Activated gamma-delta T cell treated with Interleukin-2 at 50 U/mL for 16 hours (primary cell): Measurements from ENCODE around the gene COPS6.
"Not testable (repeated sequence)": the region's sequence is repeated elsewhere in the genome, so short reads cannot be mapped to it uniquely, and the experiment has no call there.

Experiments
- DNase-seq: peaks from one replicate; pipeline ENCODE4 v3.0.0-alpha.2; 2020

Gene COPS6

DNA sequence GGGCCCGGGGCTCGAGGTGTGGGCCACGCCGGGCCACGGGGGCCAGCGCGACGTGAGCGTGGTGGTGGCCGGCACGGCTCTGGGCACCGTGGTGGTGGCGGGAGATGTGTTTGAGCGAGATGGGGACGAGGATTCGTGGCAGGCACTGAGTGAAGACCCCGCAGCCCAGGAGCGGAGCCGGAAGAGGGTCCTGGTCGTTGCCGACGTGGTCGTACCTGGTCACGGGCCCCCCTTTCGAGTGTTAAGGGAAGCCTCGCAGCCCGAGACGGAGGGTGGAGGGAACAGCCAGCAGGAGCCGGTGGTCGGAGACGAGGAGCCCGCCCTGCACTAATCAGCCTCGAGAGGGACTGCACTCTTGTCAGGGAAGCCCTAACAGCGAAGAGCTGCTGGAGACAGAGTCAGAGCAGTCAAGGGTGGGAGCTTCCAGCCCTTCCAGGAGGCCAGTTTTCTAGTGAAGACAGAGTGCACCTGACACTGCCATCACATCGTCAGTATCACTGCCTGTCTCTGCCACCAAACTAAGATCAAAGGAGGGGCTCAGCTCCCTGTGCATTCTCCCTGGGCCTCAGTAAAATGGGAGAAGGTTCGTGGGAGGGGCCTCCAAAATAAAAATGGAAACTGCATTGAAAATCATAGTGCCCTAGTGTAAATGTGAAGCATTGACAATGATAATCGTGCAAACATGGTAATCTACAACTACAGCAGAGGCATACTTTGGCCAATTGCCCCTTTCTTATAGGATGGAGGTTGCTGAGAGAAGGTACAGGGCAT is 39.3 kb downstream of the COPS6 start:
- peak; percentile 19 for DNase-seq

DNA sequence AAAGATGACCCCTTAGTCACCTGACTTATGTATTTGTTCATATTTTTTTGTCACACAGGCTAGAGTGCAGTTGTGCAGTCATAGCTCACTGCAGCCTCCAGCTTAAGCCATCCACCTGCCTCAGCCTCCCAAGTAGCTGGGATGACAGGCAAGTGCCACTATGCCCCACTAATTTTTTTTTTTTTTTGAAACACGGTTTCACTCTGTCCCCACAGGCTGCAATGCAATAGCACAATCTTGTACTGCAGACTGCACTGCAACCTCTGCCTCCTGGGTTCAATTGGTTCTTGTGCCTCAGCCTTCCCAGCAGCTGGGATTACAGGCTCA is 39.8 kb downstream of the COPS6 start:
- no peak for DNase-seq

- not testable (repeated sequence) for DNase-seq
These were observed 41.4 kb downstream of the COPS6 start for GRCh38 chr7:100130220-100130607.

DNA sequence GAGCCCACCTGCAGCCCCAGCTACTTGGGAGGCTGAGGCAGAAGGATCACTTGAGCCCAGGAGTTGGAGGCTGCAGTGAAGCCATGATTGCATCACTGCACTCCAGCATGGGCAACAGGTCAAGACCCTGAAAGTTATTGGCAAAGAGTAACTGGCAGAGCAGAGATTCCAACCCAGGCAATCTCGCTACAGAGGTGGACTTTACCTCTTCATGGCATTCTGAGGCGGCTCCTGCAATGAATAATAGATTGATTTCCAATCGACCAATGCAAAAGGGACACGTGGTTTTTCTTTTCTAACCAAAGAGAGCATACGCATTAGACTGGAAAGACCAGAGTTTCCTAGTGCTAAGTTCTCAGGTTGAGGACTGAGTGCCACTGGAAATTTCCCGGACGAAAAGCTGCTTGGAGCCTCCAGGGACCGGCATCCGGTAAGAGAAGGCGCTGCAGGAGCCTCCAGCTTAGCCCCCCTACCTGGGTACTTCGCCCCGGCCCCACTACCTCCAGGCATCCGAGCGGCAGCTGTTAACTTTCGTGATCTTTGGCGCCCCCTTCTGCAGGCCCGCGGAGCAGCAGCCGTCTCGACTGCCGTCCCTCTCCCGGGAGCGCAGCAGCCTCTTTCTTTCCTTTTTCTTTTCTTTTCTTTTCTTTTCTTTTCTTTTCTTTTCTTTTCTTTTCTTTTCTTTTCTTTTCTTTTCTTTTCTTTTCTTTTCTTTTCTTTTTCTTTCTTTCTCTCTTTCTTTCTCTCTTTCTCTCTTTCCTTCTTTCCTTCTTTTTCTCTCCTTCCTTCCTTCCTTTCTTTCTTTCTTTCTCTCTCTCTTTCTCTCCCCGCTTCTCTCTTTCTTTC is 42.1 kb downstream of the COPS6 start:
- peak; percentile 88 for DNase-seq

DNA sequence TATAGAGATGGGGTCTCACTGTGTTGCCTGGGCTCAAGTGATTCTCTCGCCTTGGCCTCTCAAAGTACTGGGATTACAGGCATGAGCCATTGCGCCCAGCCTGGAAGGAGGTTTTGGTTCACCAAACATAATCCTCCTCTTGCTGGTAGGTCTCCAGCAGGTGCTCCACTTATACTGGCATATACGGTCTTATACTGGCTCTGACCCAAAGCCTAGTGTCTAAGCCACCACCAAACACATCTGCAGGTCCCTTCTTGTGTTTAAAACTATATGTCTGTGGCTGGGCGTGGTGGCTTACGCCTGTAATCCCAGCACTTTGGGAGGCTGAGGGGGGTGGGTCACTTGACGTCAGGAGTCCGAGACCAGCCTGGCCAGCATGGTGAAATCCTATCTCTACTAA is 43.4 kb downstream of the COPS6 start:
- no peak for DNase-seq

DNA sequence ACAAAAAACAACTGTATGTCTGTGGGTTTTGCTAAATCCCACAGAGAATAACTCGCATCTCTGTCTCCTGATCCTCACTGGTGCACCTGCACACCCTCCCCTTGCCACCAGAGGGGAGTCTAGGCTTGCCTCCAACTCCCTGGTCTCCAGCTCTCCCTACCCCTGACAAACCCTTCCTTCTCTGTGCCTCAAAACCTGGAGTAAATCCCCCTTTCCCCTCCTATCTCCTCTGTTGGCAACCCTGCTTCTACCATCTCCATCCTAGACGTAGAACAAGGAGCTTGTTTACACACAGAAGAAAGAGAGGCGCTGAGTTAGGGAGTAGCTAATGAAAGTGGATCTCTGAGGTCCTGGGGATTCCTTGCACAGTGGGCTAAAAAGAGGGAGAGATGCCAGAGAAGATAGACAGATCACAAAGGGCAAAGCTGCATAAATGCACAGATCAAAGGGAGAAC is 44.0 kb downstream of the COPS6 start:
- peak; percentile 59 for DNase-seq

GRCh38 chr7:100137851-100138760 is 49.3 kb downstream of the COPS6 start:
- DNase-seq, result no peak

GRCh38 chr7:100141555-100141949 is 52.8 kb downstream of the COPS6 start:
- DNase-seq, result no peak
